Stimulated activated CD4-positive, alpha-beta T cell treated with anti-CD3 and anti-CD28 coated beads, Interleukin-4, amount 100 ng/mL, for 1 hour (primary cell): ENCODE measurements around the gene LAIR1.
"Not testable (repeated sequence)": the region's sequence is repeated elsewhere in the genome, so short reads cannot be mapped to it uniquely, and the experiment has no call there.

Experiments used
- DNase-seq: peaks from one replicate; pipeline ENCODE4 v3.0.0-alpha.2; 2020

Gene LAIR1

GRCh38 chr19:54339646-54340358 lies 24.9 kb downstream of the LAIR1 start:
- no peak for DNase-seq

DNA sequence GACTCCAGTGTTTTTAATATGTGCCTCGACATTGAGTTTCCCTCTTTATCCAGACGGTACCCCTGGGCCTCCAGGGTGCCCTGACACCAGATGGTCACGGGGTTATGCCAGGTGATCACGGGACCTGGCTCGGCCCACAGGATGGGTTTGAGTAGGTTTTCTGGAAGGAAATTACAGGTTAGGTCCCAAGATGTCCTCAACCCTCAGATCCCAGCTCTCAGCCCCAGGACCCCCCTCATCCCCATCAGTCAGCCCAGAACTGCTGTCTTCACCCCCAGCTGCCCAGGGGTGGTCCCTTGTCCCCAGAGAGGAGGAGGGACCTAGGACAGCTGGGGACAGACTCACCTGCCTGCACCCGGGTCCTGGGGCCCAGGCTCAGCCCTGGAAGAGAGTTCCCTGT lies 26.2 kb downstream of the LAIR1 start:
- DNase-seq = no peak

DNA sequence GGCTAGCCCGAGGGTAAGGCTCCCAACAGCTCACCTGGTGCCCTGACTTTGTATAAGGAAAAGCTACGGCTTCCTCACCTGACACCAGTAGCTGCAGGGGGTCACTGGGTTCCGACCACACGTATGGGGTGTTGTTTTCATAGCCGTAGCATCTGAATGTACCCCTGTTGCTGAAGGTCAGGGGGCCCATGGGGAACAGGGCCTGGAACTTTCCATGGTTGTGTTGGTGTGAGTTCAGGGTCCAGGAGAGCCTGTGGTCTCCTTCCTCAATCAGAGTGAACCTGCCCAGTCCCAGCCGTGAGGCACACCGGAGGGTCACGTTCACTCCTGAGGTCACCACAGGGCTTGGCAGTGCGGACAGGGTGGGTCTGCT lies 26.9 kb downstream of the LAIR1 start:
- DNase-seq = no peak

DNA sequence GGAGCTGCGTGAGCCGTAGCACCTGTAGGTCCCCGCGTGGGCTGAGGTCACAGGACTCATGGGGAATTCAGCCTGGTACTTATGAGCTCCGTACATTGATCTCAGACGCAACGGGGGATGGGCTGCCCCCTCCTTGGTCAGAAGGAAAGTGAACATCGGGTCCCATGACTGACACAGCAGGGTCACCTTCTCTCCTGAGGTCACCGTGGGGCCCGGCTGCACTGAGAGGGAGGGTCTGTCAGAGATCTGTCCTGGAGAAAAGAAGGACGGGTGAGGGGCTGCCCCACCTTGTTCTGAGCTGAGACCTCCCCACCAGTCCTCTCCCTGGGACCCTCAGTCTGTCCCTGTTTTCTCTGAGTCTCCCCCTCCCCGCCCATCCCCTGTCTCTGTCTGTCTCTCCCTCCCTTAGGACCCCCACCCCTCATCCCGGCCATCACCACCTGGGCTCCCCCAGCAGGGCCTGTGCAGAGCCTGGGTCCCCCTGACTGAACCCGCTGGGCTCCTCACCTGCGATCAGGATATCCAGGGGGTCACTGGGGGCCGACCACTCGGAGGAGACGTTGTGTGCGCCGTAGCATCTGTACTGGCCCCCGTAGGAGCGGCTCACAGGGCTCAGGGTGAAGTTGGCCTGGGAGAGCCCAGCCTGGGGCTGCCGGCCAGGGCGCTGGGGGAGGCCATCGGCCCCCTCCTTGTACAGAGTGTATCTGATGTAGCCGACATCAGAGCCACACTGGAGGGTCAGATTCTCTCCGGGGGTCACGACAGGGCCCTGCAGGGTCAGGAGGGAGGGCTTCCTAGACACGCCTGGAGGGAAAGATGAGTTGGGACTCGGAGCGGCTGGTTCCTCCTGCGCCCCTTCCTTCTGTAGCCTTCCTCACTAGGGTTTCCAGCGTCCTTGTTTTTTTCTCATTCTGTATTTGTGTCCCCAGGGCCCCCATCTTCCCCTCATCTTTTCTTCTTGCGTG lies 27.6 kb downstream of the LAIR1 start:
- DNase-seq = no peak

DNA sequence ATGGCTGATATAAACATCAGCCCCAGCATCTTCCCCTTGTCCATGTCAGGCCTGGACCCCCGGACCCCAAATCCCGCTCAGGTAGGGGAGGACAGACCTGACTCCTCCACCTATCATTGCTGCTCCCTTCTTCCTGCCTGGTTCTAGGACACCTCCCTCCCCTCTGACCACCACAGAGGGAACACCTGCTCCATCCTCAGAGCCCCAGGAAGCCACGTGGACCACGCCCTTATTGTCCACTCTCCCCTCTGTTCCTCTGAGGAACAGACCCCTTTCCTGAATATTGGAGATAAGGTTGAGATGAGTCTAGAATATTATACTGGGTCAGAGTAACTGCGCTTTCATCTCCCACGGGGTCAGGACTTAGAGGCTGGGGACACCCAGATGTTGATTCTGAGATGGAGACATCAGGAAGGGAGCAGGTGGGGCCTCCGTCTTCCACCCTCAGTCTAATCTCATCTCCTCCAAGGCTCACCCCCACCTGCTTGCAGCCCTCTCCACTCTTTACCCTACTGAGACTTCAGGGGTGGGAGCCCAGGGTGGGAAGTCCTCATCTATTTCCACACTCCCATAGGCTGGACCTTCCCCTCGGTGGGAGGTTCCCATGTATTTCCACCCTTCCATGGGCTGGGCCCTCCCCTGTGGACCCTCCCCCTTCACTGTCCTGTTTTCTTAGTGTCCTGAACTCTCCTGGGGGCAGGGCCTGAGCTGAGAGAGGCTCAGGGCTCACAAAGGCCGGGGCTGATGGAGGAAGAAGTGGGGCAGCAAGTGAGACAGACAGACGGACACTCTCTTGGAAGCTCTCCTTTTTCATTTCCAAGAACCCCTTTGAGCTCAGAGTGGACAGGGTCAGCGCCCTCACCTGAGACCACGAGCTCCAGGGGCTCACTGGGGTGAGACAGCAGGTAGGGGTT lies 28.5 kb downstream of the LAIR1 start:
- DNase-seq = no peak

DNA sequence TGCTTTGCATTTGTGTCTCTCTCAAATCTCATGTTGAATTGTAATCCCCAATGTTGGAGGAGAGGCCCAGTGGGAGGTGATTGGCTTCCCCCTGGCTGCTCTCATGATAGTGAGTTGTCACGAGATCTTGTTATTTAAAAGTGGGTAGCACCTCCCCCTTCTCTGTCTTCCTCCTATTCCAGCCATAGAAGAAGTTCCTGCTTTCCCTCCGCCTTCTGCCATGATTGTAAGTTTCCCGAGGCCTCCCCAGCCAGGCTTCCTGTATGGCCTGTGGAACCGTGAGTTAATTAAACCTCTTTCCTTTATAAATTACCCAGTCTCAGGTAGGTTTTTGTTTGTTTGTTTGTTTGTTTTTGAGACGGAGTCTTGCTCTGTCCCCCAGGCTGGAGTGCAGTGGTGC lies 29.6 kb downstream of the LAIR1 start:
- no peak for DNase-seq

GRCh38 chr19:54333586-54334298 lies 31.0 kb downstream of the LAIR1 start:
- no peak for DNase-seq

GRCh38 chr19:54332149-54332548 lies 32.6 kb downstream of the LAIR1 start:
- no peak for DNase-seq

GRCh38 chr19:54331626-54332025 lies 33.1 kb downstream of the LAIR1 start:
- DNase-seq = no peak

- DNase-seq = no peak
Measured at GRCh38 chr19:54329476-54330165, 35.1 kb downstream of the LAIR1 start.

- not testable (repeated sequence) for DNase-seq
Measured at GRCh38 chr19:54328781-54329180, 36.0 kb downstream of the LAIR1 start.

DNA sequence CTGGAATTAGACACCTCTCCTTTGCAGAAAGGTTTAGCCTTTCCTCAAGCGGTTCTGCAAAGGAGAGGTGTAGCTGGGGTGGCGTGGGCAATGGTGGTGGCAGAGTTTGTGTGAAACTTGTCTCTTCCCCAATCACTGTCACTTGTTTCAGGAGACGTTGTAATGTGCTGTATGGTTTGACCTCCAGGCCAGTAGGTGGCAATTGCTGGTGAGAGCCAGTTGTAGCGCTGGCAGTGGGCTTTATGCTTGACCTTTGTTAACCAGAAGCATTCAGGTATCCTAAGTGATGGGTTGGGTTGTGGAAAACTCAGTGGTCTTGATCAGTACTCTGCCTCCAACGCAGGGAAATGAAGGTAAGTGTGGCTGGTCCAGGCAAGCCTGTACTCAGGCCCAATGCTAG lies 39.1 kb downstream of the LAIR1 start:
- DNase-seq = no peak

GRCh38 chr19:54325194-54325621 lies 39.5 kb downstream of the LAIR1 start:
- peak; percentile 13 for DNase-seq

- DNase-seq = no peak
Measured at GRCh38 chr19:54324071-54324470, 40.7 kb downstream of the LAIR1 start.

DNA sequence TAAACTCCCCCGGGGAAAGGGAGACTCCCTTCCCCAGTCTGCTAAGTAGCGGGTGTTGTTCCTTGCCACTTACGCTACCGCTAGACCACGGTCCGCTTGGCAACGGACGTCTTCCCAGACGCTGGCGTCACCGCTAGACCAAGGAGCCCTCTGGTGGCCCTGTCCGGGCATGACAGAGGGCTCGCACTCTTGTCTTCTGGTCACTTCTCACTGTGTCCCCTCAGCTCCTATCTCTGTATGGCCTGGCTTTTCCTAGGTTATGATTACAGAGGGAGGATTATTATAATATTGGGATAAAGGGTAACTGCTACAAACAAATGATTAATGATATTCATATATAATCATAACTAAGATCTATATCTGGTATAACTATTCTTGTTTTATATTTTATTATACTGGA lies 41.8 kb downstream of the LAIR1 start:
- not testable (repeated sequence) for DNase-seq

DNA sequence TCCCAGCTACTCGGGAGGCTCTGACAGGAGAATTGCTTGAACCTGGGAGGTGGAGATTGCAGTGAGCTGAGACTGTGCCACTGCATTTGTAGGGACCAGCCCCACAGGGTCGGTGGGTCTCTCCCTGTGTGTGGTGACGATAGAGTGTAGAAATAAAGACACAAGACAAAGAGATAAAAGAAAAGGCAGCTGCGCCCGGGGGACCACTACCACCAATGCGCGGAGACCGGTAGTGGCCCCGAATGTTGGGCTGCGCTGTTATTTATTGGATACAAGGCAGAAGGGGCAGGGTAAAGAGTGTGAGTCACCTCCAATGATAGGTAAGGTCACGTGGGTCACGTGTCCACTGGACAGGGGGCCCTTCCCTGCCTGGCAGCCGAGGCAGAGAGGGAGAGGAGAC lies 42.4 kb downstream of the LAIR1 start:
- not testable (repeated sequence) for DNase-seq

DNA sequence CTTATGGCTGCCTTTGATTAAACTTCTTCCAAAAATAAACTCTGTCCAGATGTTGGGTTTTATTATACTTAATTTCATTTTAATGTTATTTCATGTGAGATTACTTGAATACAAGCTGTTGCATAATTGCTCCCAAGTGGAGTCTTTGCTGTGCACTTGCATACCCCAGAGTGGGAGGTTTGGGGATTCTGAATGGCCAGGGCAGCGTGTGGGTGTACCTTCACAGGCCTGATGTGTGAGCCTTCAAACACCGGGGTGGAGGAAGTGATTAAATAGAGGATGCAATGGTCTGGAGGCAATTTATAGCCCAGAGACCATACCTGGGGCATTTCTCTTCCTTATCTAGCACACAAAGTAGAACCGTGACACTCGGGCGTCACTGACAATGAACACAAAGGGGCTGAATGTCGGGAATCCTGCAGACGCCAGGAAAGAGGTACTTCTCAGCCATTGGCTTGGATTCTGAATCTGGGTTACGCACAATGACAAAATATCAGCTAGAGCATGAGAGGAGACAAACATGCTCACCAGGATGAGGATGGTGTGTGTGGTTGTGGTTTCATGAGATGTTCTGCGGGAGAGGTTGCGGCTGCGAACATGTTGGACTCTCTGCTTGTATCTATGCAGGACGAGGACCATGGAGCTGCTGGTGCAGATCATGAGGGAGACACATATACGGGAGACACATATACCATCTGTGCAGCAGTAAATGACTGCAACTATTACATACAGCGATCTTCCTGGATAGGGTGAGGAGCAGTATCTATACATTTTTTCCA lies 44.6 kb downstream of the LAIR1 start:
- DNase-seq = no peak

GRCh38 chr19:54319049-54319448 lies 45.7 kb downstream of the LAIR1 start:
- no peak for DNase-seq

- DNase-seq = no peak
Measured at GRCh38 chr19:54317965-54318240, 46.8 kb downstream of the LAIR1 start.

DNA sequence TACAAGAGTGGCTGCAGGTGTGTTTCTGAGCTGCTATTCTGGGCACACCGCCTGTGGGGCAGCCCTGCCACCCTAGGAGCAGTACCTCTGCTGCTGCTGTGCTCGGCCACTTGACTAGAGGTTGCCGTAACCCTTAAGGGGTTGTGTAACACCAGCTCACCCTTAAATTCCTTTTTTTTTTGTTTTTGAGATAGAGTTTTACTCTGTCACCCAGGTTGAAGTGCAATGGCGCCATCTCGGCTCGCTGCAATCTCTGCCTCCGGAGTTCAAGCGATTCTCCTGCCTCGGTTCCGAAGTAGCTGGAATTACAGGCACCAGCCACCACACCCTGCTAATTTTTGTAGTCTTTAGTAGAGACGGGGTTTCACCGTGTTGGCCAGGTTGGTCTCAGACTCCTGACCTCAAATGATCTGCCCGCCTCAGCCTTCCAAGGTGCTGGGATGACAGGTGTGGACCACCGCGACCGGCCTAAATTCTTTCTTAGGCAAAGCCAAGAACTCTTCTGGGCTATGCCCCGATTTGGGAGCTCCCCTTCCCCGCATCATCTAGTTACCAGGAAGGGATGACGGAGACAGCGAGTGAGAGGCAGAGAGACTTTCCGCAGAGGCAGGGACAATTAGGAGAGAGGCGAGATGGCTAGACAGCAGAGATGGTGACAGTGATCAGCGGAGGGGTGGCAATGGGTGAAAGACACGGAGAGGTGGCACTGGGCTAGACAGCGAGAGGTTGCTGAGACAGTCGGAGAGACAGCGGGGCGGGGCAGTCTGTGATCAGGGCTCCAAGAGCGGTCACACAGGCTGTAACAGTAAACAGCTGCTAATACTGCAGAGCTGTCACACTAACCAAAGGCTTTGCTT lies 47.4 kb downstream of the LAIR1 start:
- no peak for DNase-seq
